Stimulated activated CD4-positive, alpha-beta T cell treated with anti-CD3 and anti-CD28 coated beads, Interleukin-15, amount 100 ng/mL, for 1 hour (primary cell): ENCODE results near the gene NOVA2.

ENCODE experiments used
- DNase-seq, 2 donors: peaks; one replicate each; pipeline ENCODE4 v3.0.0-alpha.2; 2020; ENCODE audit warnings: low read depth in 1 of 2, low spot score in 1 of 2

The NOVA2 gene

GRCh38 chr19:45973553-45974338 lies at the start of gene NOVA2:
NOVA2 (minus strand) TSS chr19:45973865; CDS start chr19:45973351, 514 bp downstream.
- DNase-seq: no peak

- no peak for DNase-seq
Measured at GRCh38 chr19:46023311-46023779, 49.7 kb upstream of the NOVA2 start.

- no peak for DNase-seq
Measured at GRCh38 chr19:46022431-46023310, 49.0 kb upstream of the NOVA2 start, which contains the start of gene PGLYRP1. PGLYRP1 (minus strand) TSS chr19:46023053; CDS start chr19:46023021, 32 bp downstream.

- no peak for DNase-seq
Measured at GRCh38 chr19:46022061-46022430, 48.4 kb upstream of the NOVA2 start.

GRCh38 chr19:46021531-46022041 lies 47.9 kb upstream of the NOVA2 start:
- DNase-seq: no peak

- DNase-seq: no peak
Measured at GRCh38 chr19:46020819-46021125, 47.1 kb upstream of the NOVA2 start.

GRCh38 chr19:46019270-46019669 lies 45.6 kb upstream of the NOVA2 start:
- DNase-seq: no peak

GRCh38 chr19:46018729-46019251 lies 45.1 kb upstream of the NOVA2 start:
- no peak for DNase-seq

GRCh38 chr19:46017874-46018675 lies 44.4 kb upstream of the NOVA2 start:
- DNase-seq: no peak

GRCh38 chr19:46017095-46017429 lies 43.4 kb upstream of the NOVA2 start:
- DNase-seq: no peak

- peak; percentile 65 to 73 for DNase-seq
Measured at GRCh38 chr19:46016426-46017094, 42.9 kb upstream of the NOVA2 start.

GRCh38 chr19:46015687-46016425 lies 42.2 kb upstream of the NOVA2 start:
- no peak for DNase-seq

GRCh38 chr19:46014941-46015686 lies 41.4 kb upstream of the NOVA2 start:
- peak; percentile 45 to 59 for DNase-seq

- no peak for DNase-seq
Measured at GRCh38 chr19:46014534-46014933, 40.9 kb upstream of the NOVA2 start.

- DNase-seq: peak; percentile 44 to 54
Measured at GRCh38 chr19:46009530-46010510, 36.2 kb upstream of the NOVA2 start.

GRCh38 chr19:46006411-46006810 lies 32.7 kb upstream of the NOVA2 start:
- no peak for DNase-seq

GRCh38 chr19:46002678-46003275 lies 29.1 kb upstream of the NOVA2 start:
- no peak for DNase-seq
